Activated naive CD4-positive, alpha-beta T cell treated with anti-CD3 and anti-CD28 coated beads for 36 hours (primary cell): ENCODE measurements around the gene TBC1D24. TPM values are rescaled to one million over a fixed set of nuclear protein-coding genes. Genes with fewer than 3 reads are reported as not detected.

Source experiments
- CTCF ChIA-PET: fragments of 350-600 bp; sonication (Branson Sonifier 250); formaldehyde crosslinking; loops from one replicate; lab custom pipeline; 2021; ENCODE audit warnings: antibody characterized with exemption; lab: Charles Lee
- DNase-seq: peaks from one replicate; pipeline ENCODE4 v3.0.0-alpha.2; 2020
- H3K27ac Mint-ChIP-seq: one replicate; pipeline ENCODE4 v1.8.0; 2021; ENCODE audit warnings: mild to moderate bottlenecking, mixed read lengths
- H3K27me3 Mint-ChIP-seq: one replicate; pipeline ENCODE4 v1.8.0; 2021; ENCODE audit warnings: low read depth, mixed read lengths
- H3K36me3 Mint-ChIP-seq: one replicate; pipeline ENCODE4 v1.8.0; 2021; ENCODE audit warnings: low read depth, mixed read lengths
- H3K4me1 Mint-ChIP-seq: one replicate; pipeline ENCODE4 v1.8.0; 2021; ENCODE audit warnings: low read depth, mixed read lengths
- H3K4me3 Mint-ChIP-seq: one replicate; pipeline ENCODE4 v1.8.0; 2021; ENCODE audit warnings: mild to moderate bottlenecking, moderate library complexity, mixed read lengths
- H3K9me3 Mint-ChIP-seq: one replicate; pipeline ENCODE4 v1.8.0; 2021; ENCODE audit warnings: mixed read lengths
- intact Hi-C: fragments of 100-400 bp; cut with micrococcal nuclease; formaldehyde crosslinking; loops from one replicate; pipeline ENCODE4 v1.15.1; 2023
- total RNA-seq, 2 experiments: library from RNA; stranded (reverse); gene quantifications; one replicate each; pipeline ENCODE4 v1.2.3, GENCODE V29; 2021

TBC1D24 gene
- 1 to 10 TPM; 8.1 to 8.6 TPM for total RNA-seq

GRCh38 chr16:2474877-2475412, at the start of gene TBC1D24:
Gene TBC1D24, plus strand, starts transcription at chr16:2475127. Its CDS starts 21,022 bp downstream, at chr16:2496149.
- Mint-ChIP-seq H3K4me3 (peak within 1 kb of the TSS; percentile 77), H3K36me3 (no peaks in the 10 kb centered on the region), H3K4me1 (peaks cover 18% of the 10 kb centered on the region), H3K9me3 (no peaks in the 10 kb centered on the region), H3K27me3 (peaks cover 19% of the 10 kb centered on the region), H3K27ac (no peak within 1 kb of the TSS)
- peak; percentile 77 for DNase-seq
- intact Hi-C loops: loop anchor here (1.0 to 5.0 kb wide), 3 partner anchors 12 to 48 kb away; partner anchors contain the start of genes CCNF and TEDC2
- CTCF ChIA-PET: interaction anchor here (0.7 kb wide), 1 partner anchor 11 kb away, joined by 3 read pairs; no protein-coding TSS in a partner anchor

- H3K9me3 Mint-ChIP-seq: no peaks in the 10 kb centered on the region
- DNase-seq: no peak
- H3K27ac Mint-ChIP-seq: no peak overlapping the region
- intact Hi-C loops: loop anchor here (5.0 to 10.0 kb wide), 2 partner anchors 46 to 211 kb away; partner anchors contain the start of genes BRICD5, NTN3 and PGP
- peaks cover 17% of the 10 kb centered on the region for H3K4me1 Mint-ChIP-seq
- H3K27me3 Mint-ChIP-seq: peaks cover 4% of the 10 kb centered on the region
- CTCF ChIA-PET: no interaction called here
- peaks cover 13% of the 10 kb centered on the region for H3K36me3 Mint-ChIP-seq
- no peak overlapping the region for H3K4me3 Mint-ChIP-seq
Measured at GRCh38 chr16:2425825-2426430, 49.0 kb upstream of the TBC1D24 start.

- no peak for DNase-seq
- CTCF ChIA-PET: no interaction called here
- Mint-ChIP-seq H3K9me3 (no peaks in the 10 kb centered on the region), H3K4me1 (peaks cover 18% of the 10 kb centered on the region), H3K27me3 (peaks cover 4% of the 10 kb centered on the region), H3K4me3 (no peak overlapping the region), H3K27ac (no peak overlapping the region), H3K36me3 (peaks cover 20% of the 10 kb centered on the region)
- intact Hi-C loops: loop anchor here (5.0 to 10.0 kb wide), 2 partner anchors 45 to 212 kb away; partner anchors contain the start of genes BRICD5, NTN3 and PGP
Measured at GRCh38 chr16:2426941-2427361, 48.0 kb upstream of the TBC1D24 start.

GRCh38 chr16:2427526-2427925, 47.4 kb upstream of the TBC1D24 start:
- H3K36me3 Mint-ChIP-seq: peaks cover 23% of the 10 kb centered on the region
- peaks cover 4% of the 10 kb centered on the region for H3K27me3 Mint-ChIP-seq
- no peak overlapping the region for H3K27ac Mint-ChIP-seq
- no peak for DNase-seq
- peak overlapping the region; percentile 87 for H3K4me3 Mint-ChIP-seq
- peaks cover 17% of the 10 kb centered on the region for H3K4me1 Mint-ChIP-seq
- intact Hi-C loops: loop anchor here (5.0 to 10.0 kb wide), 2 partner anchors 45 to 213 kb away; partner anchors contain the start of genes BRICD5, NTN3 and PGP
- CTCF ChIA-PET: no interaction called here
- H3K9me3 Mint-ChIP-seq: no peaks in the 10 kb centered on the region

DNA sequence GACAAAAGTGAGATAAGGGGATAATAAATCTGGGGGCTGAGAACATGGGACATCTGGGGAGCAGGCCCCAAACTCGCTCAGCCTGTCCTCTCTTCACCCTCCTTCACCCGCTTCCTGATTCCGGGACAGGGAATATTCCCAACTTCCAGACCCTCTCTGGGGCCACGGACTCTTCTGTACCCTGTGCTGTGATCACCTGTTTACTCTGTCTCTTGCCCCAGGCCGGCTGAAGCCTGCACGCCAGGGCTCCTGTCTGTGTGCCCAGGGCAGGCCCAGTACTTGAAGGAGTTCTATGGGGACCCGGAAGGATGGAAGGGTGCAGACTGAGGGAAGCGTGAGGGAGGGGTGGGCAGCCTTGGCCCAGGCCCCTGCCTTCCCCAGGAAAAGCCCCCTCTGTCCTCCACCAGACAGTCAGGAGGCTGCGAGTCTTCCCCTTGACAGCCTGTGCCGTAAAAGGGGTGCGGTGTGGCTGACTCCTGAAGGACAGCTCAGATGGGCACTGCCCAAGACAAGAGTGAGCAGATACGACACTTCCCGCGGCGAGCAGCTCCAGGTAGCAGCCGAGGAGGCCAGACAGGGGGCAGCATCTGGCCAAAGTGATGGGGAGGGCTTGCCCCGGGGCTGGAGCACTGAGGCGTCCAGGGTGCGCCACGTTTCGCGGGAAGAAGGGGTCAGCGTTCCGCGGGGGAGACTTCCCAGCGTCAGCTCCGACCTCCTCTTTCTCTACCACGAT, 46.7 kb upstream of the TBC1D24 start:
- intact Hi-C loops: loop anchor here (1.0 to 10.0 kb wide), 4 partner anchors 44 to 213 kb away; partner anchors contain the start of genes ABCA3, ATP6V0C, BRICD5 and NTN3
- H3K27ac Mint-ChIP-seq: peak overlapping the region; percentile 81
- no peaks in the 10 kb centered on the region for H3K9me3 Mint-ChIP-seq
- peaks cover 16% of the 10 kb centered on the region for H3K4me1 Mint-ChIP-seq
- H3K4me3 Mint-ChIP-seq: peak overlapping the region; percentile 87
- H3K36me3 Mint-ChIP-seq: peaks cover 30% of the 10 kb centered on the region
- peaks cover 4% of the 10 kb centered on the region for H3K27me3 Mint-ChIP-seq
- DNase-seq: peak; percentile 61
- CTCF ChIA-PET: interaction anchor here (1.0 kb wide), 1 partner anchor 424 kb away, joined by 3 read pairs; no protein-coding TSS in a partner anchor

- Mint-ChIP-seq H3K4me3 (peak overlapping the region; percentile 87), H3K9me3 (no peaks in the 10 kb centered on the region), H3K27me3 (peaks cover 4% of the 10 kb centered on the region), H3K27ac (peak overlapping the region; percentile 81), H3K4me1 (peaks cover 16% of the 10 kb centered on the region), H3K36me3 (peaks cover 35% of the 10 kb centered on the region)
- intact Hi-C loops: loop anchor here (1.0 to 10.0 kb wide), 8 partner anchors 44 to 273 kb away; partner anchors contain the start of genes ABCA3, ATP6V0C, BRICD5 and NTN3
- DNase-seq: no peak
- CTCF ChIA-PET: interaction anchor here (1.0 kb wide), 1 partner anchor 425 kb away, joined by 3 read pairs; no protein-coding TSS in a partner anchor
Measured at GRCh38 chr16:2428784-2429033, 46.2 kb upstream of the TBC1D24 start.

GRCh38 chr16:2429034-2429770, 45.7 kb upstream of the TBC1D24 start, which contains the start of gene CCNF:
Gene CCNF, plus strand, starts transcription at chr16:2429447. Its CDS starts 35 bp downstream, at chr16:2429482.
- intact Hi-C loops: loop anchor here (1.0 to 10.0 kb wide), 7 partner anchors 43 to 274 kb away; partner anchors contain the start of genes ATP6V0C, BRICD5, NTN3 and PGP
- CTCF ChIA-PET: interaction anchor here (1.0 kb wide), 1 partner anchor 425 kb away, joined by 3 read pairs; no protein-coding TSS in a partner anchor

DNA sequence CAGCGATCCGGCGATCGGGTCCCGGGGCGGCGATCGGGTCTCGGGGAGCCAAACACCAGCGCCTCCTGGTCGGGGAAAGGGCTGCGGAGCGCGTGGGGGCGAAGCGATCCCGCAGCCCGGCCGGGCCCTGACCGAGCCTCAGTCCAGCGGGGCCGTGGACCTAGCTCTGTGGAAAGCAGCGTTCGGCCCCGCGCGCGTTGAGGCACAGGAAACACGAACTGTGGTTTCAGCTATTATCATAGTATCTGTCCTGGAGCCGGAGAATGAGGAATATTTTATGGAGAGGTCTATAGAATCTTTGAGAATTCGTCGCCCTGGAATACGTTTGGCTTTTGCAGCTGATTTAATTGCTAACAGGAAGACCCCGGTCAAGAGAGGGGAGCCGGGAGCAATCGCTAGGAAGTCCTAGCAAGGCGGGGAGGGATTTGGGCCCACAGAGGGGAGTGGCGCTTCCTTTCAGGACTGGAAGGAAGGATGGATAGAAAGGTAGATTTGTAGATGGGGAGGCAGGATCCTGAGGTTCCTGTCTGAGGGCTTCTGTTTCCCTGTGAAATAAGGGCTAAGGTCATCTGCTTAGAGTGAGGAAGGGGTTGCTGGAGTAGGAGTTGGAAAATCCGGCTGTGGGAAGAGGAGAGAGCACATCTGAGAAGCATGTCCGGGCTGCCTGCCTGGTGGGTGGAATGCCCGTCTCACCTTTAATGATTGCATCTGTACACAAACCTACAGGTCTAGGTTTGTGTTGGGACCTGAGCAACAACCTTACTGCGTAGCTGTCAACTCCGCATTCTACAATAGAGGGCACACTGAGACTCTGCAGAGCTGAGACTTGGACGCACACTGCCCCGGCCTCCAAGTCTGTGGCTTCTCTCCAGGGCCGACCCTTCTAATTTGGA, 44.9 kb upstream of the TBC1D24 start:
- CTCF ChIA-PET: interaction anchor here (0.6 kb wide), 1 partner anchor 12 kb away, joined by 3 read pairs; no protein-coding TSS in a partner anchor

More at GRCh38 chr16:2429034-2429770, 45.7 kb upstream of the TBC1D24 start, which contains the start of gene CCNF:
- Mint-ChIP-seq H3K36me3 (peaks cover 38% of the 10 kb centered on the region), H3K4me1 (peaks cover 16% of the 10 kb centered on the region), H3K27ac (peak within 1 kb of the TSS; percentile 81), H3K4me3 (peak within 1 kb of the TSS; percentile 94), H3K9me3 (no peaks in the 10 kb centered on the region), H3K27me3 (peaks cover 4% of the 10 kb centered on the region)
- DNase-seq: peak; percentile 98

DNA sequence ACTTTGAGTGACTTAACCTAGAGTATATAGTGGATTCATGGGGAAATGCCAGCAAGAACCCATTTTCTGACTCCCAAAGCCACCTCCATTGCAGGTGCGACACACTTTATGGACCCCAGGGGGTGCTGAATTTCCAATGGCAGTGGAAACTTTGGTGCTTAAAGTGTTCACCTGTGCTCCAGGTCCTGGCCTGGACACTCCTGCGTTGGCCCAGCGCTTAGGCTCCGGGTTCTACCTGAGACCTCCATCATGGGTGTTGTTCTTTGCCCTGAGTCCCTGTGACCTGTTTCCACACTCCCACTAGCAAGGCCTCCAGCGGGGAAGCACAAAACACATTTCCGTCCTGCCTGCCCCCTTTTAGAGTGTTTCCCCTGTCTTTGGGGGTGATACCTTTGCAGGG, 42.6 kb upstream of the TBC1D24 start:
- no peak for DNase-seq
- Mint-ChIP-seq H3K36me3 (peaks cover 59% of the 10 kb centered on the region), H3K4me3 (no peak overlapping the region), H3K27ac (no peak overlapping the region), H3K4me1 (peaks cover 16% of the 10 kb centered on the region), H3K27me3 (peaks cover 4% of the 10 kb centered on the region), H3K9me3 (no peaks in the 10 kb centered on the region)
- CTCF ChIA-PET: interaction anchor here (1.1 kb wide), 1 partner anchor 69 kb away, joined by 3 read pairs; no protein-coding TSS in a partner anchor
- intact Hi-C loops: no loop called here

More for the DNA sequence above, 44.9 kb upstream of the TBC1D24 start:
- no peak for DNase-seq
- Mint-ChIP-seq H3K36me3 (peaks cover 42% of the 10 kb centered on the region), H3K4me3 (peak overlapping the region; percentile 94), H3K4me1 (peaks cover 16% of the 10 kb centered on the region), H3K27me3 (peaks cover 4% of the 10 kb centered on the region), H3K9me3 (no peaks in the 10 kb centered on the region), H3K27ac (peak overlapping the region; percentile 26)
- intact Hi-C loops: loop anchor here (1.0 to 10.0 kb wide), 7 partner anchors 42 to 275 kb away; partner anchors contain the start of genes ATP6V0C, BRICD5, NTN3 and PGP

GRCh38 chr16:2432801-2433505, 42.0 kb upstream of the TBC1D24 start:
- no peak overlapping the region for H3K27ac Mint-ChIP-seq

More at GRCh38 chr16:2432801-2433505, 42.0 kb upstream of the TBC1D24 start:
- Mint-ChIP-seq H3K4me3 (no peak overlapping the region), H3K9me3 (no peaks in the 10 kb centered on the region), H3K27me3 (peaks cover 4% of the 10 kb centered on the region), H3K4me1 (peaks cover 16% of the 10 kb centered on the region), H3K36me3 (peaks cover 64% of the 10 kb centered on the region)
- no peak for DNase-seq
- CTCF ChIA-PET: interaction anchor here (1.1 kb wide), 1 partner anchor 68 kb away, joined by 3 read pairs; no protein-coding TSS in a partner anchor
- intact Hi-C loops: no loop called here
